ENCODE measurements around the gene SLC7A8. TPM values are rescaled to one million over a fixed set of nuclear protein-coding genes. Genes with fewer than 3 reads are reported as not detected.

The SLC7A8 gene
- total RNA-seq, 1 donor from 2014 or later, result 98.5 TPM

DNA sequence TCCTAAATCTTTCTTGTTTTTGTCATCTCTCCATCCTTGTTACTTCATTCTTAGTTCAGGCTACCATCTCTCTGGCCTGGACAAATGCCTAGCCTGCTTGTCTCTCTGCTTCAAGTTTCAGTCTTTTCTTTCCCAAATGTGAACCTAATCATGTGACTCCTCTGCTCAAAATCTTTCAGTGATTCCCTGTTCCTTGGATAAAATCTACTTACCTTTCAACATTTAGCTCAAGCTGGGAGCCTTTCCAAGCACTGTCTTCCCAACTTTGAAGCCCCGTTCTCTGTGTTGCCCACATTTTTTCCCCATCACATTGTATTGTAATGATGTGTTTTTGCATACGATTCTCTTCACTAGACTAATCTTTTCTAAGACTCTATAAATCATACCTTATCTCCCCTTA, 24.7 kb downstream of the SLC7A8 start:
- no peak for DNase-seq (ENCODE audit: low spot score)

DNA sequence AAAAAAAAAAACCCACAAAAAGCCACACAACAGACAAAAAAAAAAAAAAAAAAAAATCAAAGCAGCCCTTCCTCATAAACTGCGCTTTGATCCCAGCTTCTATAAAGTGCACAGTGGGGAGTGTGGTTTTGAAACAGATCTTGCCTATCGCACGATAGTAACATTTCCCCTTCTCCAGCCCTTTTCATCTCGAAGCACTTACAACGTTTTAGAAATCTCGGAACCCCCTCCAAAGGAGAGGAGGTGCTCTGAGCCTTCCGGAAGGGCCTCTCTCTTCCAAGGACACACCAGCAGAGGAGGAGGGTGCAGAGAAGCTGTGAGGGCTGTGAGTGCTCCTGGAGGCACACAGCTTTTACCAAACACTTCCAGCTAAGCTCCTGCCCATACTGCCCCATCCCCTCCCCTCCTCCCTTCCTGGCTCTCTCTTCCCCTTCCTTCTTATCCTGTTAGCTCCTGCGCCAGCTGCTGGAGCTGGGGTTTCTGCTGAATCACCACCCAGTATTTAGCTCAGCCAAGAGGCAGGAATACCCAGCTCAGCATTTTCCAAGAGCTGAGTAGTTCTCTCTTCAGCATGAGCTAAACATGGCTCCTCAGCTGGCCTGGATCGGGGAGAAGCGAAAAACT, 28.4 kb downstream of the SLC7A8 start:
- DNase-seq (ENCODE audit: low spot score), result peak; percentile 79

DNA sequence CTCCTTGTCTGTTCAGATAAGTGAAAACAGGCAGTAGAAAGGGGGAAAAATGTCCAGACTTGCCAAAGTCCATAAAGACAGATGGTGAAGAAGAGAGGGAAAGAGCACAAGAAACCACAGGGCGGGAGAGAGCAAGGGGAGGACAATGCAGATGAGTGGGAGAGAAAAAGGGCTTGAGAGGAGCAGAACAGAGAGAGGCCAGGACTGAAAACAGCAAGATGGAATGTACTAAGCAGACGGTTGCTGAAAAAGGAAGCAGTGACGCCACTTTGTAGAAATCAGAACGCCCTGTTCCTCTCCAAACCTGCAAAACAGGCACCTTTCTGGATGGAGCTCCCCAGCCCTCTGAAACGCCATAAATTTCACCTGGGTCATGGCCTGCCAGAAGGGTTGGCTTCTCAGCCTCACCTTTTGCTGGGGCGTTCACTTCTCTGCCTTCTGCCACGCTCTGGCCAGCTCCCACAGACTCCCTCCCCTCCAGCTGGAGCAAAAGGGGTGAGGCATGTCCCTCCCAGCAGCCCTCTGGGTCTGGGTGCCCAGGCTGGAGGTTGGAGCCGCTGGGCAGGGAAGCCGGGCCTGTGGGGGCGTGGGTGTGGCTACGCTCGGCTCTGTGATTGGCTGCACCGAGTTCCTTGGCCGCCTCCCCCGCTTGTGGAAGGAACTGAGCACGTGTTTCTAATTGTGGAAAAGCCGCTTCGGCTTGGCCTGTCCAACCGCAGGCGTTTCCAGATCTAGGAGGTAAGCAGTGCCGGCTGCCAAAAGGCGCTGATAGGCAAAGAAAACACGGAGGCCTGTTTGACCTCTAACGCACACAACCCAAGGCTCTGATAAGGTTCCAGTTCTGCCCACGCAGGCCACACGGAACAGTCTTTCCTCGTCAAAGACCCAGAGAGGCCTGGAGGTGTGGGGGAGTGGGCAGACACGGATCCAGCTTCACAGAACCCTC, 29.3 kb downstream of the SLC7A8 start:
- DNase-seq (ENCODE audit: low spot score), result peak; percentile 87

DNA sequence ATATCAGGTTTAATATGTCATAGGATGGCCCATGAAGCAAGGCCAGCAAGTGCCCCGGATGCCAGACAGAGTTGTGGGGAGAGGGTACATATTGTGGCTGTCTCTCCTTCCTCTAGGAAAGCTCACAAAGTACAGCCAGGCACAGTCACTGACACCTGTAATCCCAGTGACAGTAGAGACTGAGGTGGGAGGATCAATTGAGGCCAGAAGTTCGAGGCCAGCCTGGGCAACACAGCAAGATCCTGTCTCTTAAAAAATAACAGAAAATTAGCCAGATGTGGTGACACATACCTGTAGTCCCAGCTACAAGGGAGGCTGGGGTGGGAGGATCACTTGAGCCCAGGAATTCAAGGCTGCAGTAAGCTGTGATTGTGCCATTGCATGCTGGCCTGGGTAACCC, 32.1 kb downstream of the SLC7A8 start:
- no peak for DNase-seq (ENCODE audit: low spot score)

DNA sequence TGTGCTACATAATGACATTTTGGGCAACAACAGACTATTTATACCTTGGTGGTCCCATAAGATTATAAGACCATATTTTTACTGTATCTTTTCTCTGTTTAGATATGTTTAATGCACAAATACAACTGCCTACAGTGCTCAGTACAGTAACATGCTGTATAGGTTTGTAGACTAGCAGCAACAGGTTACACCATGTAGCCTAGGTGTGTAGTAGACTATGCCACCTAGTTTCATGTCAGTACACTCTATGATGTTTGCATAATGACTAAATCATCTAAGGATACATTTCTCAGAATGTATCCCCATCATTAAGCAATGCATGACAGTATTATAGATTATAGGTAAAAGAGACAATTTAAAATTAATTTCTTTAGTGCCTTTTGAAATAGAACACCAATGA, 33.7 kb downstream of the SLC7A8 start:
- DNase-seq (ENCODE audit: low spot score), result no peak

DNA sequence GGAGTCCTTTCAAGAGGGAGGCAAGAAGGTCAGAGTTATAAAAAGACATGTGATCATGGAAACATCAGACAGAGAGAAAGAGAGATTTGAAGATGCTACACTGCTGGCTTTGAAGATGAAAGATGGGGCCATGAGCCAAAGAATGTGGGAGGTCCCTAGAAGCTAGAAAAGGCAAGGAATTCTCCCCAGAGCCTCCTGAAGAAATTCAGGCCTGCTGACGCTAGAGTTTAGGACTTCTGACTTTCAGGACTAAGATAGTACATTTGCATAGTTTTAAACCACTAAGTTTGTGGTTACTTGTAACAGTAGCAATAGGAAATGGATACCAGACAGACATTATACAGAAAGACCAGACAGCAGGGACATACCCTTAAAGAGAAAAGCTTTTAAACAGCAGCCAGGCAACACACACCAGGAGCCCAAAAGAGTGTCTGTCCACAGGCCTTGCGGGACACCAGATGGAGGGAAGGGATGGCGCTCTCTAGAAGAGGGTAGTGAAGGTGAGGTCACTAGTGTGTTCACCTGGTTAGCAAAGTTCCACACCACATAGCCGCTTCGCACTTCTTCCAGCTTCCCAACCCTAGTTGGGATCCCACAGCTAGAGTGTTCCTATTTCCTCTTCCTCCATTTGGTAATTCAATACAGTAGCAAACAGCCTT, 34.7 kb downstream of the SLC7A8 start:
- no peak for DNase-seq (ENCODE audit: low spot score)

DNA sequence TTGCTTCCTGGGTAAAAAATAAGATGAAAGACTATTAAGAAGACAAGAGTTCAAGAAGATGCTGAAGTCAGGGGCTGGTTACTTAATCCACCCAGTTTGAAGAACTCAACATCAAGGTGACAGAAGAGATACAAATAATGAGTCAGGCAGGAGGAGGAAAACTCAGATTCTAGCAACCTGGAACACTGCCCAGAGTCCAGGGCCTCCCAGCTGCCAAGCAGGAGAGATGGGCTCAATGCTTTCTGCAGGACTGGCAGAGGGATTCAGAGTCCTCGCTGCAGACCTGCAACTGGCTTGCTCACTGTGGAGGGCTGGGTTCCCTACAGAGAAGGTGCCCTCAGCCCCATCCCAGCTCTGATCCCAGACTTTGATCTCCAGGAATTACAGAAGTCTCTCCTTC, 35.8 kb downstream of the SLC7A8 start:
- DNase-seq (ENCODE audit: low spot score), result peak; percentile 32

DNA sequence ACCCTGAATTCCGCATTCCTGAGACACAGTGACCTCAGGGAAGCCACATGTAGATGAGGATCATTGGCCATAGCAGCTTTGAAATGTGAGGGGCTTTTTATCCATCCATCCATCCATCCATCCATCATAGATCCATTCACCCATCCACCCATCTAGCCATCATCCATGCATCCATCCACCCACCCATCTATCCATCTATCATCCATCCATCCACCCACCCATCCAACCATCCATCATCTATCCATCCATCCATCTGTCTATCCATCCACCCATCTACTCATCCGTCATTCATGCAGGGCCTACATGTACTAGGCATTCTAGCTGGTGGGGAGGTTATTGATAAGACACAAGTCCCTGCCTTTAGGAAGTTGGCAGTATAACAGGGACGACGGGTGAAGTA, 36.5 kb downstream of the SLC7A8 start:
- DNase-seq (ENCODE audit: low spot score), result no peak

DNA sequence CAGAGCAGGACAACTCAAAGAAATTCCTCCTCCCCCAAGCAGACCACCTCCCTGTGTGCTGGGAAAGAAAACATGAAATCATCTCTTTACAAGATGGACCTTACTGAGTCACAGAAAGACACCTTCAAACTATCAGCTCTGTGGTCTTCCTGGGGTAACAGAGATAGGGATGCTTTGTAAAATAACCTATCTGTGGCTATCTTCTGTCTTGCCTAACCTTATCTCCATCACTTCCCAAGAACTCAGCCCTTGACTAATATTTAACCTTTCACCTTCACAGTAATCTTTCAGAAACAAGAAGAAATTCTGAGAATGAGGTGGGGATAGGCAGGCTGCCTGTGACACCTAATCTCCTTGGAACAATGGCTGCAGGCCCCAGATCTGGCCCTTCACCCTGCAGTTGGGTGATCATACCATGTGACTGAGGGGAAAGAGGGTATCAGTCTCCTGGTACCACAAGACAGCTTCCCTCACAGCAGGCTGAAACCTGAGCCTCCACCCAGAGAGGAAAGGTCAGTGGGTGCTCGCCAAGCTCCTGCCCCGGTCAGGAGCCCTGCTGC, 37.0 kb downstream of the SLC7A8 start:
- no peak for DNase-seq (ENCODE audit: low spot score)

DNA sequence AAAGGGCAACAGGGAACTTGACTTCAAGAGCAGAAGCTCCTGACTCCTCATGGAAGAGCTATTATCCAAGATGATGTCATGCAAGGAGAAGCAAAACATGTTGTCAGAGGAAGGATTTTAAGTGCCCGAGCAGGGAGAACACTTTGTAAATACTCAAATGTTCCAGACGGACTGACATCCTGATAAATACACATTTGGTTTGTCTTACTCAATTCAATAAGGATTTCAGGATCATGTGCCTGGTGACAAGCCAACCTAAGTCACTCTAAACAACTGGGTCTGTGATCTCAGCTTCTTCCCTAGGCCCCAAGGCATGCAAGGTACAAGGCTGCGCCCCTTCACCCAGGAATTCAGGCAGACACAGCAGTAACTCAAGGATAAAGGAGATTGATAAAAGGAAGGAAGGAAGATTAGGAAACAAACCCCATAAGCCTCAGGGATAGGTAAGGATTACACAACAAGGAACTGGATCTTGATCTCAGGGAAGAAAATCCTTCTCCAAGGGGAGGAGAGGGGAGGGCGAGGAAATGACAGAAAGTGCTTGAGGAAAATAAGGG, 37.6 kb downstream of the SLC7A8 start:
- DNase-seq (ENCODE audit: low spot score), result no peak

DNA sequence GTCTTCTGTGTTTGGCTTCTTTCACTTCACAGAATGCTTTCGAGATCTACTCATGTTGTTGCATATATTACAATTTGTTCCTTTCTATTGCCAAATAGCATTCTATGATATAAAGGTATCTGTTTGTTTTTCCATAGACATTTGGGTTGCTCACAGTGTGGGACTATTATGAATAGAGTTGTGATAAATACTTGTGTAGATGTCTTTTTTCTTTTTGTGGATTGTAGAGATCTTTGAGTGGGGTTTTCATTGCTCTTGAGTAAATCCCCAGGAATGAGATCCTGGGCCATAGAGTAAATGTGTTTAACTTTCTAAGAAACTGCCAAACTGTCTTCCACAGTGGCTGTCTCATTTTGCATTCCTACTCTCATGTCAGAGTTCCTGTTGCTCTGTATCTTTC, 39.5 kb downstream of the SLC7A8 start:
- DNase-seq (ENCODE audit: low spot score), result no peak

DNA sequence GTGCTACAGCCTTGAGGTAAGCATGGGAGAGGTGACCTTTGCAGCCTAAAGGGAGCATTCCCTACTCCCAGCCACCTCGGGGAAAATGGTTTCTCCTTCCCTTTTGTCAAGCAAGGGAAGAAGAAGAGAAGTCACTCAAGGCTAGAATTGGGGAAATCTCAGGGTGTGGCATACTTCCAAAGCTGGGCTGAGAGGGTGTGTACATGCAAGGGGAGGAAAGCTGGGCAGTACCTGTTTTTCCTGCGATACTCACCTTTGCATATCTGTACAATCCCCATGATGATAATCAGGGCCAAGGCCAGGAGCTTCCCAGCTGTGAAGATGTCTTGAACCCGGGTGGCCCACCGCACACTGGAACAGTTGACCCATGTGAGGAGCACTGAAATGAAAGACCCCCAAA, 40.6 kb downstream of the SLC7A8 start:
- no peak for DNase-seq (ENCODE audit: low spot score)

DNA sequence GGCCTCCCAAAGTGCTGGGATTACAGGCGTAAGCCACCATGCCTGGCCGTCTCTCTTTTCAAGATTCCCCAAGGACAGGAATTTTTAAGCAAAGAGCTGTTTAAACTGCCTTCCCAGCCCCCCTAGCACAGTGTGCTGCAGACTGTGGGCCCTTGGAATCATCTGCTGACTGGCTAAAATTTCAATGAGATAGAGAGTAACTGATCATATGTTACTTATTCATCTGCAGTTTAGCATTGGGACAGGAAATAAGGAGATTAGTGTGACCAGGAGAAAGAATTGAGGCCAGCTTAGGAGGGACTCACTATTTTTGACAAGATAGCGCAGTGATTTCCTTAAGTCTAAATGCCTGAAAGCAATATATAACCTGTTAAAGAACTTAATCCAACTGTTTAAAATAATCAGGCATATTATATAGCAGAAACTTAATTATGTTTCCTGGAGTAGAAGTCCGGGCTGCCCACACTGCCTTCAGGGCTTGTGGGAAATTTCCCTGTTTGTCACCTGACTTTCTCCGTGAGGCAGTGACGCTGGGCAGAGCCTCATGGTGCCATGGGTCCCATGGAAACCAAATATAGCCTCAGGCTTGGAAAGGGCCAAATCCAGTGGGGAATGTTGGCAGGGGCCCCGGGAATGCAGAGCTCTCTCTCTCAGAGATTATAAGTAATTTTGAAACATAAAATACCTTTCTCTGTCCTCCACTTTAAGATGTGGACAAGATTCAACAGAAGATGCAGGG, 41.6 kb downstream of the SLC7A8 start:
- peak; percentile 50 for DNase-seq (ENCODE audit: low spot score)

DNA sequence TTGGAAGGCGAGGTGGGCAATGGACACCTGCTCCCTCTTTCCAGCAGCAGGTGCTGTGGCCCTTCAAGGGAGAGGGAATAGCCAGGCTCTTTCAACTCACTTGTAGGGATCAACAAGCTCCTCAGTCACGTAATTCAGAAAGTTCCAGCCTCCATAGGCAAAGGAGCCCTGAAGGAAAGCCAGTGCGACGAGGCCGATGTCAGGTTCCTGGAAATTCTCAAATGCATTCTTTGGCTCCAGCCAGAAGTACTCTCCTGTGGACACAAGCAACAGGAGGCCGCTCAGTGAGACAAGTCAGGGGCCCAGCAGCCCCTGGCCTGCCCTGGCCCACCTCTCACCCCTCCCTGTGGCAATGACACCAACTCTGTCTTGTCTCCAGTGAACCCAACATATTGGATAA, 43.1 kb downstream of the SLC7A8 start:
- DNase-seq (ENCODE audit: low spot score), result no peak

DNA sequence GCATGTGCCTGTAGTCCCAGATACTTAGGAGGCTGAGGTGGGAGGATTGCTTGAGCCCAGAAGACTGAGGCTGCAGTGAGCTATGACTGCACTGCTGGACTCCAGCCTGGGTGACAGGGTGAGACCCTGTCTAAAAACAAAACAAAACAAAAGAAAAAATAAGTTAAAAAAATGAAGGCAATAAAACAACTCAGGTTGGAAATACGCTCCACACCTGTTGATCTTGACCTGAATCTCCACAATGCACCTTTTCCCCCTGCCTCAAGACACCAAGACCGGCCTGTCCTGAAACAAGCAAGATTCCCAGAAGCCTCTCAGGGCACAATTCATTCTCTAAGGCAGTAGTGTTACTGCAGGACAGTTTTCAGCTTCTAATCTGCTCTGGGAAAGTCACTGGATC, 43.6 kb downstream of the SLC7A8 start:
- DNase-seq (ENCODE audit: low spot score), result no peak

DNA sequence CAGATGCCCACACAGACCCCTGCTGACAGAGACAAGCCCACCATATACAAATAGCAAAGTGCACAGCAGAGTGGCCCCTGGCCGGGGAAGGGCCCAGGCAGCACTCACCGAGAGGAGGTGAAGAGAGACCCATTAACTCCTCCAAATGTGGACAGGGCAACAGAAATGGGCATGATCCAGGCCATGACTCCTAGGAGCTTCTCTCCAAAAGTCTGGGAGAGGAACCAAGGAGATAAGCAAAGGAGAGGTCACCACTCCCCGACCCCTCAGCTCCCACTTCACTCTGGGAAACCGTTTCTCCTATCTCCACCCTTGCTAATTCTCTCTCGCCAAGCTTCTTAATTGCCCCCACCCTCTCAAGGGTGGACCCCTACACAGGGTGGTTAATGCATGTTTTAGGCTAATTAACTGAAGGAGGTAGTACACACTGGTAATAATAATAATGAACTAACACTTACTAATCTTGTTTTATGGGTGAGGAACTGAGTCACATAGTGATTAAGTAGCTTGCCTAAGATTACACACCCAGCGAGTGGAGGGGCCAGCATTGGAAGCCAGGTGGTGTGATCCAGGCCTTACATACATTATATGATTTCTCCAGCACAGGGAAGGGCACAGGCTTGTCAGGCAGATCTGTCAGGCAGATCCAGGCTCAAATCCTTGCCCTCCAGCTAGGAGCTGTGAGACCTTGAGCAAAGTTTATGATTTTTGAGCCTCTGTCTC, 45.5 kb downstream of the SLC7A8 start:
- DNase-seq (ENCODE audit: low spot score), result no peak

DNA sequence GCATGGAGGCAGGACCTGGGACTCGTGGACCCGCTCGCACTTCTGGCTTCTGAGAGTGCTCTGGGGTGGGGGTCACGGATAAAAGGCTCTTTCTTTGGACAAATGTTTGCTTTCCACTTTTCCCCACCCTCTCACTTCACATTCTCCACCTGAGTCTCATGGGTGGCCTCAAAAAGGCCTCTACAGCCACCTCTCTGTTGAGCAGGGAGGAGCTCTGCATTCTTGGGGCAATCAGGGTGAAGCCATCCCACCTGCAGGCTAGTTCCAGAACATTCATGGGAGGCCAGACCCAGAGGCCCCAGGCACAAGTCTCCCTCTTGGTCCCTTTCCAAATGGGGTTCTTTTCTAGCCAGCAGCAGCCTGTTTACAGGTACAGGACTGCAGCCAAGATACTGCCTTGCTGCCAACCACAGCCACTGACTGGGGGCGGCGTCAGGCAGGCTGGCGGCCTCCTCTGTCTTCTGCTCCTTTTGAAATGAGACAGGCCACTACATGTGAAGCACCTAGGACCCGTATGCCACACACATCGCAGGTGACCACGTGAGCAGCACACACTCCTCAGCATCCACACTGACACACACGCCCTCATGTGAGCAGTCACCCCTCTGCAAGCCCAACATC, 46.2 kb downstream of the SLC7A8 start:
- DNase-seq (ENCODE audit: low spot score), result no peak

DNA sequence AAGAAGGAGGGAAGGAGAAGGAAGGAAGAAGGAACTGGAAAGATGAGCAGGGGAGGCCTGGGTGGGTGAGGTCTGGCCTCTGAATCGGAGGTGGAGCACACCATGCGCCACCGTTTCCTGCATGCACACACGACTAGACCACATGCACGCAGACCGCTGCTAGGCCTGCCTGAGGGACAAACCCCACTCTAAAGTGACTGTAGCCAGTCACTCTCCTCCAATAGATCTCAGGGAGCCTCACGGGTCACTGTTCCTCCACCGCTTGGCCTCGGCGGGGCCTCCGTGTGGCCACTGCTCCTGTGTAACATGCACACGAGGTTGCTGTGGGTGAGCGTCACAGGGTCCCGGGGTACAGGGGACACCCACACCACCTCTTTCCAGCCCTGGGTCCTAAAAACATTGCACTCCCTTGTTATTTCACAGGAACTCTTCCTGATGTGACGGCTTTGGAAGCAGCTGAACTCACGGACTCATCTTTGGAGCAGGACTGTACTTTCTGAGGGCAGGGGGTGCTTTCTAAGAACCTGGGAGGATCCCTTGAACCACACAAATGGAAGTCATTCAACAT, 46.8 kb downstream of the SLC7A8 start:
- DNase-seq (ENCODE audit: low spot score), result no peak

DNA sequence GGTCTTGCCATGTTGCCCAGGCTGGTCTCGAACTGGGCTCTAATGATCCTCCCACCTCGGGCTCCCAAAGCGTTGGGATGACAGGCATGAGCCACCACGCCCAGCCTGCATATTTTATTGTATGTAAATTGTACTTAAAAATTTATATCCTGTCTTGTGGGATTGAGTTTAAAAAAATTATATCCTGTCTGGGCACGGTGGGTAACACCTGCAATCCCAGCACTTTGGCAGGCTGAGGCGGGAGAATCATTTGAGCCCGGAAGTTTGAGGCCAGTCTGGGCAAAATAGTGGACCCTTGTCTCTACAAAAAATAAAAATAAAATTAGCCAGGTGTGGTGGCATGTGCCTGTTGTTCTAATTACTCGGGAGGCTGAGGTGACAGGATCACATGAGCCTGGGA, 50.5 kb downstream of the SLC7A8 start:
- no peak for DNase-seq (ENCODE audit: low spot score)

DNA sequence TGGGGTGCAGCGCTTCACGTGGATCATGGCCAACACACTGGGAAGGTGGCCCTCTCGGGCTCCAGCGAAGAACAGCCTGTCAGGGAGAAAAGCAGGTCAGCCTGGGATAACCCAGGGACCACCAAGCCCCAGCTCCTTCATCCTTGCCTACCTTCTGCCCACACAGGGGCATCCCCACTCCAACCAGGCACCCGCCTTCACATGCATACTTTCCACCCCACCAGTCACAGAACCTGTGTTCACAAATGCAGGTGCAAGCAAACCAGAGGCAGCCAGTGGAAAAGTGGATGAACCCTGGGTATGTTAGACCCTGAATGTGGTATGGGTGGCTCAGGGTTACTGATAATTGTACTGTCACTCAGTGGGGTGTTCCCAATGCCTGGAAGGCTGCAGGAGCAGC, 52.0 kb downstream of the SLC7A8 start:
- no peak for DNase-seq (ENCODE audit: low spot score)

Data from mucosa of gallbladder (tissue), 1 donor.